Common myeloid progenitor, CD34-positive (primary cell): ENCODE data around the gene PSMB7. TPM values are rescaled to one million over a fixed set of nuclear protein-coding genes. Genes with fewer than 3 reads are reported as not detected.

Experiments
- CTCF ChIA-PET: fragments of 350-600 bp; sonication (Branson Sonifier 250); formaldehyde crosslinking; loops from one replicate; lab custom pipeline; 2021; ENCODE audit warnings: antibody characterized with exemption; lab: Charles Lee
- POLR2A ChIA-PET: fragments of 350-600 bp; sonication (Branson Sonifier 250); formaldehyde crosslinking; loops from one replicate; lab custom pipeline; 2021; ENCODE audit warnings: antibody characterized with exemption; lab: Charles Lee
- DNase-seq, 3 donors: peaks; one replicate each; pipeline versions ENCODE4 v3.0.0 to v3.0.0-alpha.2; 2013
- H3K27ac ChIP-seq, 2 experiments: 1 replicate in 1 of 2; 2 replicates in 1 of 2; pipeline ENCODE4 v1.7.0; 2013; ENCODE audit warnings: inconsistent platforms in 2 of 2, low read length in 2 of 2, mild to moderate bottlenecking in 2 of 2, low read depth in 1 of 2, moderate library complexity in 1 of 2; ENCODE audit not compliant: severe bottlenecking in 2 of 2, insufficient read depth in 1 of 2, poor library complexity in 1 of 2
- H3K27me3 ChIP-seq, 5 experiments: replicated peaks in 2 of 5; 1 replicate in 3 of 5; 2 replicates in 2 of 5; pipeline versions ENCODE4 v1.6.1 to v1.7.0; 2013; ENCODE audit warnings: low read length in 4 of 5, mild to moderate bottlenecking in 2 of 5, moderate library complexity in 2 of 5, inconsistent platforms in 1 of 5; ENCODE audit not compliant: insufficient read depth in 5 of 5, control insufficient read depth in 4 of 5
- H3K36me3 ChIP-seq, 4 experiments: 1 replicate in 2 of 4; 2 replicates in 2 of 4; pipeline versions ENCODE4 v1.6.1 to v1.7.0; 2013; ENCODE audit warnings: low read length in 3 of 4, control low read depth in 1 of 4, mild to moderate bottlenecking in 1 of 4; ENCODE audit not compliant: control insufficient read depth in 4 of 4, insufficient read depth in 4 of 4
- H3K4me1 ChIP-seq, 4 experiments: 1 replicate in 3 of 4; 2 replicates in 1 of 4; pipeline versions ENCODE4 v1.6.1 to v1.7.1; 2013; ENCODE audit warnings: low read length in 3 of 4, mild to moderate bottlenecking in 3 of 4, control low read depth in 1 of 4, inconsistent platforms in 1 of 4, moderate library complexity in 1 of 4; ENCODE audit not compliant: control insufficient read depth in 4 of 4, insufficient read depth in 4 of 4; ENCODE audit errors: control extremely low read depth in 1 of 4
- H3K4me3 ChIP-seq, 7 experiments: 1 replicate in 4 of 7; 2 replicates in 3 of 7; pipeline versions ENCODE4 v1.5.1 to v1.7.0; 2013; ENCODE audit warnings: mild to moderate bottlenecking in 7 of 7, low read length in 6 of 7, moderate library complexity in 6 of 7, inconsistent platforms in 2 of 7, low read depth in 2 of 7, control low read depth in 1 of 7; ENCODE audit not compliant: insufficient read depth in 4 of 7, control insufficient read depth in 1 of 7; ENCODE audit errors: extremely low read depth in 1 of 7
- H3K9me3 ChIP-seq, 5 experiments: 1 replicate in 4 of 5; 2 replicates in 1 of 5; pipeline versions ENCODE4 v1.6.1 to v1.7.1; 2013; ENCODE audit warnings: low read length in 4 of 5, mild to moderate bottlenecking in 2 of 5, inconsistent platforms in 1 of 5, low read depth in 1 of 5, moderate library complexity in 1 of 5; ENCODE audit not compliant: control insufficient read depth in 4 of 5, insufficient read depth in 2 of 5; ENCODE audit errors: control extremely low read depth in 1 of 5
- WGBS: methylation state at CpG from one replicate; pipeline ENCODE4 v1.1.5; 2013; ENCODE audit not compliant: insufficient coverage; 5-methylcytosine and 5-hydroxymethylcytosine counted together
- polyA plus RNA-seq: library from polyadenylated mRNA; unstranded; fragments of 120-200 nt; gene quantifications from one replicate; pipeline ENCODE4 v1.2.1, GENCODE V29; 2013

PSMB7 gene
- polyA plus RNA-seq = 177 TPM

- peak within 1 kb of the TSS; percentile 65 to 90 for H3K27ac ChIP-seq
- H3K27me3 ChIP-seq = no peaks in the 10 kb centered on the region
- POLR2A ChIA-PET = no interaction called here
- peak; percentile 98 to 99 (median 98) for DNase-seq
- H3K4me3 ChIP-seq = peak within 1 kb of the TSS; percentile 83 to 98 (median 96)
- peaks cover 6 to 32% (median 26%) of the 10 kb centered on the region in 4 experiments for H3K36me3 ChIP-seq
- peaks cover 6 to 13% (median 10%) of the 10 kb centered on the region in 4 experiments for H3K4me1 ChIP-seq
- WGBS = 6% methylated on average over 38 of the region's 41 CpGs
- CTCF ChIA-PET = interaction anchor here (0.7 to 6.7 kb wide), 6 partner anchors 25 to 290 kb away, joined by 3 to 51 read pairs (median 3); partner anchors contain the start of gene ADGRD2
- H3K9me3 ChIP-seq = no peaks in the 10 kb centered on the region
Observed at GRCh38 chr9:124415102-124415851, at the start of gene PSMB7. TSS of gene PSMB7 (minus strand) at chr9:124415442. CDS start at chr9:124415425, 17 bp downstream.

- Histone ChIP-seq H3K27me3 (no peaks in the 10 kb centered on the region), H3K27ac (no peak overlapping the region), H3K9me3 (peaks cover 0 to 3% (median 0%) of the 10 kb centered on the region in 5 experiments), H3K36me3 (no peaks in the 10 kb centered on the region), H3K4me3 (no peak overlapping the region), H3K4me1 (no peaks in the 10 kb centered on the region)
- POLR2A ChIA-PET = interaction anchor here (0.6 kb wide), 1 partner anchor 1296 kb away, joined by 3 read pairs; no protein-coding TSS in a partner anchor
- no CpG with 5 or more reads among the region's 1 CpG for WGBS
- CTCF ChIA-PET = interaction anchor here (1.0 to 1.6 kb wide), 2 partner anchors 9 to 10 kb away, joined by 3 to 4 read pairs; no protein-coding TSS in a partner anchor
- DNase-seq = no peak
Observed at GRCh38 chr9:124462739-124463138, 47.5 kb upstream of the PSMB7 start.

DNA sequence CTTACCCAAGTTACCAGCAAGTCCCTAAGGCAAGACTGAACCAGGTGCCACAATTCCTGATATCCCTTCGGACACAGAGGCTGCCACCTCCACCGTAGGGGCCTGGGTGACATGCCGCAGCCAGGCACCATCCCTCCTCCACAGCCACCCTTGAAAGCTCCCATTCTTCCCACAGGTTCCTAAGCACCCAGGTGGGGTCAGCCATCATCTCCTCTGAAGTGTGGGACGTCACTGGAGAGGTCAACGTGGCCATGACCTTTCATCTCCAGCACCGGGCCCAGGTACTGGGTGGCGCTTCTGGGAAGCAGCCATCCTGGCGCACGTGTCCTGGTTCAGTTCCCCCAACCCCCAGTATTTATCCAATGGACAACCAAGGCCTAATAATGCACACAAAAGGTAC lies 43.2 kb upstream of the PSMB7 start:
- WGBS = 97% methylated on average over 9 of the region's 9 CpGs
- H3K27me3 ChIP-seq = peaks cover 0 to 12% (median 4%) of the 10 kb centered on the region in 5 experiments
- no peak overlapping the region for H3K4me3 ChIP-seq

DNA sequence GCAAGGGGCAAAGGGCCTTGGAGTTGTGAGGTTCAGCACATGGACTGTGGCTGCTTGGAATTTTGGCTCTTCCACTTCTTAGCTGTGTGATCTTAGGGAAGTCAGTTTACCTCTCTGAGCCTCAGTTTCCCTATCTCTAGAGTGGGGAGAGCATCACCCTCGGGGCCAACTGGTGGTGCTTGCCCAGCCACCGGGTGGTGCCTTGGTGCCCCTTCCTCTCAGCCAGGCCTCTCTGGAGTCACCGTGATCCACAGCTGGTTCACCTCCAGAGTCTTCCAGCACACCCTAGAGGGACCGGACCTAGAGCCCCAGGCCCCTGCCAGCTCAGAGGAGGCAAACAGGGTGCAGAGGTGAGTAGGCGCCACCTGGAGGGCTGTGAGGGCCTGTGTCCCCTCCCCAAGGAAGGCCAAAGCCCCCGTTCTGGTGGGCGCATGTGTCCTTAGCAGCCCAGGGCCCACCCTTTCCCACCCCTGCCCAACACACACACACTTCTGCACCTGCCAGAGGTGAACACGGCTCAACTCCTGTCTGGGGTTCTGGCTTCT lies 42.7 kb upstream of the PSMB7 start:
- Histone ChIP-seq H3K36me3 (no peaks in the 10 kb centered on the region), H3K9me3 (peaks cover 0 to 2% (median under 1%) of the 10 kb centered on the region in 5 experiments), H3K27ac (no peak overlapping the region), H3K27me3 (peaks cover 0 to 16% (median 4%) of the 10 kb centered on the region in 5 experiments), H3K4me1 (peaks cover 0 to 5% (median 2%) of the 10 kb centered on the region in 4 experiments), H3K4me3 (no peak overlapping the region)
- ChIA-PET POLR2A (no interaction called here), CTCF (no interaction called here)
- 91% methylated on average over 7 of the region's 8 CpGs for WGBS
- no peak for DNase-seq

More for the DNA sequence above, 43.2 kb upstream of the PSMB7 start:
- H3K36me3 ChIP-seq = no peaks in the 10 kb centered on the region
- peaks cover 0 to under 1% (median under 1%) of the 10 kb centered on the region in 4 experiments for H3K4me1 ChIP-seq
- ChIA-PET CTCF (no interaction called here), POLR2A (no interaction called here)
- H3K27ac ChIP-seq = no peak overlapping the region
- H3K9me3 ChIP-seq = peaks cover 0 to 3% (median 0%) of the 10 kb centered on the region in 5 experiments
- DNase-seq = no peak

DNA sequence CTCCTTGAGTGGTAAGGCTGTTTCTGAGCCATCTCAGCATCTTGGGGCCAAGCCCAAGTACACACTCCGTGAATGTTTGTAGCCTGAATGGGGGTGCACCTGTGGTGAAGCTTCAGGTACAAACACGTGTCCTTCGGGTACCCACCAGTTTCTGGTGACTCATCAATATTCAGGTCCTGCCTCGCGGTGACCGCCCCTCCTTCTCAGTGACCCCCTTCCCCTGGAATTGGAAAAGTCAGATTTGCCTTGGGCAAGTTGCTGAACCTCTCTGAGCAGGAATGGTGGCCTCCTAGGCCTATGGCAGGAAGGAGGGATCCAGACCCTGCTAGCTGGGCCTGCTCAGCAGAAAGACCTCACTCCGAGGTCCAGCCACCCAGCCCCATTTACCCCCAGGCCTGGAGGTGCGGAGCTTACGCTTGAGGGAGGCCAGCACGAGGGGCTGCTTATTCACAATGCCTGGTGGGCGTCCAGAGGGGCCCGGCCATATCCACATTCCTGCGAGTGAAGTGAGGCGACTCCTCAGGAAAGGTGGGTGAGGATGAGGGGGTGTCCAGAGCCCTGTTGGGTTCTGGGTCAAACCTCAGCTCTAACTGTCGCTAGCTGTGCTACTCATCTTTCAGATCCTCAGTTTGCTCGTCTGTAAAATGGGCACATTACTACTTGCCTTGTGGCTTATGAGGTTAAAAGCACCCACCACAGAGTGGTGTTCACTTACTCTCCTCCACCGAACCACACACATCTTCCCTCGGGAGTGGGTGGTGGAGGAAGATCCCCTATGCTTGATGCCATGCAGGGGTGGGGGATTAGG lies 42.0 kb upstream of the PSMB7 start:
- 96% methylated on average over 16 of the region's 18 CpGs for WGBS
- CTCF ChIA-PET = no interaction called here
- peaks cover 0 to 23% (median 7%) of the 10 kb centered on the region in 5 experiments for H3K27me3 ChIP-seq
- H3K36me3 ChIP-seq = no peaks in the 10 kb centered on the region
- no peak overlapping the region for H3K27ac ChIP-seq
- POLR2A ChIA-PET = no interaction called here
- DNase-seq = no peak
- H3K4me1 ChIP-seq = peaks cover 0 to 7% (median 2%) of the 10 kb centered on the region in 4 experiments
- H3K4me3 ChIP-seq = no peak overlapping the region
- H3K9me3 ChIP-seq = peaks cover 0 to 4% (median 2%) of the 10 kb centered on the region in 5 experiments

GRCh38 chr9:124456341-124457078 lies 41.3 kb upstream of the PSMB7 start:
- Histone ChIP-seq H3K27me3 (peaks cover 0 to 31% (median 7%) of the 10 kb centered on the region in 5 experiments), H3K9me3 (peaks cover 0 to 4% (median 2%) of the 10 kb centered on the region in 5 experiments), H3K4me3 (no peak overlapping the region), H3K27ac (no peak overlapping the region), H3K36me3 (no peaks in the 10 kb centered on the region), H3K4me1 (peaks cover 0 to 8% (median 2%) of the 10 kb centered on the region in 4 experiments)
- ChIA-PET POLR2A (no interaction called here), CTCF (no interaction called here)
- no peak for DNase-seq
- WGBS = 94% methylated on average over 14 of the region's 15 CpGs
